ENCODE measurements around the gene NPFFR1.

DNA sequence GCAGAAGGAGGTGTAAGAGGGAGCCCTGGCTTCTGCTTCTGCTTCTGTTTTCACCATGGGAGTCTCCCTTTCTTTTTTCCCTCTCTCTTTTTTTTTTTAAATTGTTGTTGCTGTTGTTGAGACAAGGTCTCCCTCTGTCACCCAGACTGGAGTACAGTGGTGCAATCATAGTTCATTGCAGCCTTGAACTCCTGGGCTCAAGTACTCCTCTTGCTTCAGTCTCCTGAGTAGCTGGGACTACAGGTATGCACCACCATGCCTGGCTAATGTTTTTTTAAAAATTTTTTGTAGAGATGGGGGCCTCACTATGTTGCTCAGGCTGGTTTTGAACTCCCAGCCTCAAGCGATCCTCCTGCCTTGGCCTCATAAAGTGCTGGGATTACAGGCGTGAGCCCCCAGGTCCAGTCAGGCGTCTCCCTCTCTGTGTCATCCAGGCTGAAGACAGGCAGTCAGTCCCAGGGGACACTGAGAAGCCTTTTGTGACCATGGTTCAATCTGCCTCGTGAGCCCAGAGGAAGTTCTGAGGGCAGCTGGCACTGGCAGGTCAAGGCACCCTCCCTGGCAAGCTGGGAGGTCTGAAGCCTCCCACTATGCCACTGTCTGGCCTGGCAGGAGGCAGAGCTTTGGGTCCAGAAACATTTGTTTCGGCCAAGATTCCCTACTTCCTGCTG lies 33.6 kb upstream of the NPFFR1 start:
- TF ChIP-seq, protein P1, sequence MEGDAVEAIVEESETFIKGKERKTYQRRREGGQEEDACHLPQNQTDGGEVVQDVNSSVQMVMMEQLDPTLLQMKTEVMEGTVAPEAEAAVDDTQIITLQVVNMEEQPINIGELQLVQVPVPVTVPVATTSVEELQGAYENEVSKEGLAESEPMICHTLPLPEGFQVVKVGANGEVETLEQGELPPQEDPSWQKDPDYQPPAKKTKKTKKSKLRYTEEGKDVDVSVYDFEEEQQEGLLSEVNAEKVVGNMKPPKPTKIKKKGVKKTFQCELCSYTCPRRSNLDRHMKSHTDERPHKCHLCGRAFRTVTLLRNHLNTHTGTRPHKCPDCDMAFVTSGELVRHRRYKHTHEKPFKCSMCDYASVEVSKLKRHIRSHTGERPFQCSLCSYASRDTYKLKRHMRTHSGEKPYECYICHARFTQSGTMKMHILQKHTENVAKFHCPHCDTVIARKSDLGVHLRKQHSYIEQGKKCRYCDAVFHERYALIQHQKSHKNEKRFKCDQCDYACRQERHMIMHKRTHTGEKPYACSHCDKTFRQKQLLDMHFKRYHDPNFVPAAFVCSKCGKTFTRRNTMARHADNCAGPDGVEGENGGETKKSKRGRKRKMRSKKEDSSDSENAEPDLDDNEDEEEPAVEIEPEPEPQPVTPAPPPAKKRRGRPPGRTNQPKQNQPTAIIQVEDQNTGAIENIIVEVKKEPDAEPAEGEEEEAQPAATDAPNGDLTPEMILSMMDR (IDR thresholded peaks at IDR 0.05 in 4 of 5, conservative IDR thresholded peaks at IDR 0.05 in 1 of 5), result no peak
- no peak for TF ChIP-seq POLR2A (IDR thresholded peaks at IDR 0.05)
